ENCODE results near the gene DOCK4.
A peak's percentile ranks its signal among the peaks of the same experiment; 100 is the strongest.
"Not testable (repeated sequence)": the region's sequence is repeated elsewhere in the genome, so short reads cannot be mapped to it uniquely, and the experiment has no call there.

The DOCK4 gene

GRCh38 chr7:112132051-112132694 lies 74.0 kb downstream of the DOCK4 start:
- no peak for DNase-seq

- DNase-seq: no peak
Observed at GRCh38 chr7:112130729-112131410, 75.3 kb downstream of the DOCK4 start.

DNA sequence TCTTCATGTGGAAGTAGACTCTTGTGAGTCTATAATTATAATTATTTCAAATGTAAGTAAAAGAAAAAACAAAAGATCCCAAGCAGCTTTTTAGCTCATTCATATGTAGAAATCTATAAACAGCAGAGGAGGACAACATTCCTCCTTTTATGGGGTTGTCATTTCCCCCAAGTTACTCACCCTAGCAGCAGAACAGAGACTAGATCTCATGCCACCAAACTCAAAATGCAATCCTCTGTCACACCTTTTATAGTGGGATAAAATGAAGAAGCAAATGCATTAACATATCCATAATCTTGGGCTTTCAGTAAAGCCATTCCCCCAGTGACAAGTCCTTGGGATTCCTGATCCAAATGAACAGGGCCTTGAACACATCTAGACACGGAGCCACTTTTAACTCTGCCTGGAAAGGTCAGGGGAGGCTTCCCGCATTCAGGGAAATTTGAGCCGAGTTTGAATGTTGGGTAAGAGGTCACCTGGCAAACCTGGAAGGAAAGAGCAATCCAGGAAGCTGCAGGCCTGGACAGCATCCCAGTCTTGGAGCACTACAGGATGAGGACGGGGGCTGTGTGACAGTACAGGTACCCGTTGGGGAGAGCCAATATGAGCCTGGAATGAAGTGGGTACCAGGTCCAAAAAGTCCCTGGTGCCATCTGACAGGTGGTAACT lies 76.4 kb downstream of the DOCK4 start:
- no peak for DNase-seq

DNA sequence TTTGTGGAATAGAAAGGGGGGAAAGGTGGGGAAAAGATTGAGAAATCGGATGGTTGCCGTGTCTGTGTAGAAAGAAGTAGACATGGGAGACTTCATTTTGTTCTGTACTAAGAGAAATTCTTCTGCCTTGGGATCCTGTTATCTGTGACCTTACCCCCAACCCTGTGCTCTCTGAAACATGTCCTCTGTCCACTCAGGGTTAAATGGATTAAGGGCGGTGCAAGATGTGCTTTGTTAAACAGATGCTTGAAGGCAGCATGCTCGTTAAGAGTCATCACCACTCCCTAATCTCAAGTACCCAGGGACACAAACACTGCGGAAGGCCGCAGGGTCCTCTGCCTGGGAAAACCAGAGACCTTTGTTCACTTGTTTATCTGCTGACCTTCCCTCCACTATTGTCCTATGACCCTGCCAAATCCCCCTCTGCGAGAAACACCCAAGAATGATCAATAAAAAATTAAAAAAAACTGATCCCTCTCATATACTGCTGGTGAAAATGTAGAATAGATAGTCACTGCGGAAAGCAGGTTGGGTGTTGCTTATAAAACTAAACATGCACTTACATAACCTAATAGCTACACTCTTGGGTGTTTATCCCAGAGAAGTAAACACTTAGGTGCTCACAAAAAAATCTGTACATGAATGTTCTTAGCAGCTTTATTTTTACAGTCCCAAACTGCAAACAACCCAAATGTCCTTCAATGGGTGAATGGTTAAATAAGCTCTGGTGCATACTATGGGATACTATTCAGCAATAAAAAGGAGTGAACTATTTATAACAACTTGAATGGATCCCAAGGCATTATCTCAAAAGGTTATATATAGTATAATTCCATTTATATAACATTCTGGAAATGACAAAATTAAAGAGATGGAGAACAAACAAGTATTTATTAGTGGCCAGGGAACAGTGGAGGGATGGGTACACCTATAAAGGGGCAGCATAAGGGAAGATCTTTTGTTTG lies 77.5 kb downstream of the DOCK4 start:
- not testable (repeated sequence) for DNase-seq

- DNase-seq: not testable (repeated sequence)
Observed at GRCh38 chr7:112128041-112128440, 78.2 kb downstream of the DOCK4 start.

DNA sequence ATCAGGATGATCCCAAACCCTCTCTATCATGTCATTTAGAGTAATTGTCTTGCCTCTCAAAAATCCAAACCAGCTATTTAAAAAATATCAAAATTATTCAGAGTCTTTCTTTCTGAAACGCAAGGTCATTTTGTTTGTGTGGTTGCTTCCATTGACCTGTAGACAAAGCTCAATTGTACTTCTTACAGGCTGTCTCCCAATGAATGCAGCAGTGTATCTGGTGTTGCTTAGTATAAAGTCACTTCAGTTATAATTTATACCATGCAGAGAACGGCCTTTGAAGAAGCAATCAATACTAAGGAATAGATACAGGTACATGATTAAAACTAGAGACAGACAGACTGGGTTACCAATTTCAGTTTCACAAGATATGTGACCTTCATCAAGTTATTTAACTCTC lies 80.9 kb downstream of the DOCK4 start:
- no peak for DNase-seq

- DNase-seq: no peak
Observed at GRCh38 chr7:112124061-112124766, 82.0 kb downstream of the DOCK4 start.

- DNase-seq: no peak
Observed at GRCh38 chr7:112122798-112123197, 83.4 kb downstream of the DOCK4 start.

DNA sequence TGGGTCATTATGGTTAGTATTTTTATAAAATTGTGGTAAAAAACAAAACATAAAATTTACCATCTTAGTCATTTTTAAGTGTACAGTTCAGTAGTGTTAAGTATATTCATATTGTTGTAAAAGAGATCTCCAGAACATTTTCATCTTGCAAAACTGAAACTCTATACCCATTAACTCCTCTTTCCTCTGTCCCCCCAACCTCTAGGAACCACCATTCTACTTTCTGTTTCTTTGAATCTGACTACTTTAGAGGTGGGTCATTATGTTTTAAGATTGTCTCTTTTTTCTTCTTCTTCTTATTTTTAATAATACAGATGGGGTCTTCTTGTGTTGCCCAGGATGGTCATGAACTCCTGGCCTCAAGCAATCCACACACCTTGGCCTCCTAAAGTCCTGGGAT lies 84.1 kb downstream of the DOCK4 start:
- no peak for DNase-seq

- no peak for DNase-seq
Observed at GRCh38 chr7:112121318-112121717, 84.9 kb downstream of the DOCK4 start.

GRCh38 chr7:112120696-112121217 lies 85.4 kb downstream of the DOCK4 start:
- DNase-seq: no peak

GRCh38 chr7:112118581-112119566 lies 87.3 kb downstream of the DOCK4 start:
- DNase-seq: no peak

GRCh38 chr7:112116894-112117293 lies 89.3 kb downstream of the DOCK4 start:
- peak; percentile 44 to 48 for DNase-seq

GRCh38 chr7:112116358-112116757 lies 89.8 kb downstream of the DOCK4 start:
- DNase-seq: no peak

GRCh38 chr7:112115880-112116279 lies 90.3 kb downstream of the DOCK4 start:
- no peak for DNase-seq

GRCh38 chr7:112113913-112114575 lies 92.2 kb downstream of the DOCK4 start:
- DNase-seq: no peak

- no peak for DNase-seq
Observed at GRCh38 chr7:112112822-112113255, 93.4 kb downstream of the DOCK4 start.

DNA sequence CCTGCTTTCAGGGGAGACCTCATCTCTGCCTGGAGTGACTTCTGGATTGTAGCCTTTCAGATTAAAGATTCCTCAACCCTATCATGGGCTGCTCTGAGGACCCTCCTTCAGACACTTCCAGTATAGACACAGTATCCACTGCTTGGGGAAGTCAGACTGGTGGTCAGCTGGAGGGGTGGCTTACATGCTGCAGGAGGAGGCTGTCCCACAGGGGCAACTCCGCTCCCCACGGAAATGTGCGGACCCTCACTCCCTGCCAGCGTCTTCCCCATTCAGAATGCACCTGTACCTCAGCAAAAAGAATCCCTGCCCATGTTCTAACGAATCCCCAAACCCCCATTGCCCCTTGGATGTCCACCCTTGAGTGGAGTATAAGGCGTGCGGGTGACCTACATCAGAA lies 95.5 kb downstream of the DOCK4 start:
- no peak for DNase-seq

DNA sequence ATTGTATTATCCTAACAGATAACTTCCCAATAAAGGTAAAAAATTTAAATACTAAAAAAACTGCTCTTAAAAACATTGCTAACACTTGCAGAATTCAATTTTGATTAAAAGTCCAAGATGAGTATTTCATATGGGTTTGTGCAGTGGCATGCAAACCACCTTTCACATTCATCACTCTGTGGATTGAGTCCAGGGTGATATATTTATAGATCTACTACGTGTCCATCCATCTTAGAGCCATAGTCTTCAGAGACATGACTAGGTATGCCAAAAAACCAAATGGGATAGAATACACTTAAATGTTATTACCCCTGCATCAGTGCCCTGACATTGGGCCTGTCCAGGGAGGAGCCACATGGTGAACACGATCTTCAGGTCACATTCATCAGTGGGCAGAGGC lies 96.0 kb downstream of the DOCK4 start:
- DNase-seq: no peak

DNA sequence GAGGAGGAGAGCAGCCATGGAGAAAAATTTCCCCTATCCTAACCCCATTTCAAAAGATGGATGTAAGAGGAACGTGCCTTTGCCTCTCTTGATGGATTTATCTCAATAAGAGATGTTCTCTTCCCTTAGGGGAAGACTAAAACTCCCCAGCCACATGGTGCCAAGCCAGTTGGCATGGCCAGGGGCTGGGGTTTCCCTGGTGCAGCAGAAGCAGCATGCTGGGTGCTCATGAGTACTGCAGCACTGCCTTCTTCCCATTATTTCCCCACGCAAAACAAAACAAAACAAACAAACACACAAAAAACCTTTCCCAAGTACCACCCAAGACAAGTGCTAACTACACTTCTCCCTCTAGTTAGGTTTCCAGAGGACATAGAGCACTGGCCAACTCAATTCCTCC lies 97.2 kb downstream of the DOCK4 start:
- DNase-seq: no peak
